Measurements from ENCODE around the gene ABCA2.
"Not testable (repeated sequence)": the region's sequence is repeated elsewhere in the genome, so short reads cannot be mapped to it uniquely, and the experiment has no call there.

ABCA2 gene

DNA sequence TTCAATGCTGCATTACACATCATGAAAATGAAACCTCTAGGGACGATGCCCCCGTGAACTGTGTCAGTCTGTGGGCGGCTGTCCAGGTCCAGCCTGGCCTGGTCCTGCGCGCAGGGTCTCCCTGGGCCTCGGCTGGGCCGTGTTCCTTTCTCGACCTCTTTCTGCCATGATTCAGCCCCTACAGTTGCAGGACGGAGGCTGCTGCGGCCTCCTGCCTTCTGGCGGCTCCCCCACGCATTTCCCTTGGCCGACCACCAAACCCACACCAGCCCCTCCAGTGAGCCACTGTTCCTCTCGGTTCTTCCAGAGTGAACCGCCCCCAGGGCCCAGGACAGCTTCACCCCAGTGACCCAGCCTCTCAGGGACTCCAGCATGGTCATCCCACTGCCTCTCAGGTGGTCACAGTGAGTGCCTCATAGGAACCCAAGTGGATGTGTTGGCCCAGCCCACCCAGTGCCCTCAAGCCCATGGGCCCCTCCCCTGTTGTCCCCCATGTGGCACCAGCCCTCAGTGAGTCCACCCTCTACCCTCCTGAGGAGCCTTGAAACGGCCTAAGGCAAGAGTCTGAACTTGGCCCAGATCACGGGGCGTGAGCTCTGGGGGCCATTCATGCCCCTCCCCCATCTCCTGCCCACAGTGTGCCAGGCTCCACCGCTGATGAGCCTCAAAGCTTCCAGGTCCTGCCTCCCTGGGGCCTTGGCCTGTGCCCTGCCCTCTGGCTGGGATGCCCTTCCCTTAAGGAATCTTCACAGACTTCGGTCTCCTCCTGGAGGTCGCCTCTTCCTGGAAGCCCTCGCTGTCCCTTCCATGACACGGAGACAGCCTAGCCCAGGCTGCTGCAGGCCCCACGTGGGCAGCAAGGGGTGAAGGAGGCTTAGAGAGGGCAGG is 21.7 kb downstream of the ABCA2 start:
- no peak overlapping the region for H3K4me3 ChIP-seq (ENCODE audit: low read depth, low read length)
- DNase-seq (ENCODE audit: low read depth), result no peak

DNA sequence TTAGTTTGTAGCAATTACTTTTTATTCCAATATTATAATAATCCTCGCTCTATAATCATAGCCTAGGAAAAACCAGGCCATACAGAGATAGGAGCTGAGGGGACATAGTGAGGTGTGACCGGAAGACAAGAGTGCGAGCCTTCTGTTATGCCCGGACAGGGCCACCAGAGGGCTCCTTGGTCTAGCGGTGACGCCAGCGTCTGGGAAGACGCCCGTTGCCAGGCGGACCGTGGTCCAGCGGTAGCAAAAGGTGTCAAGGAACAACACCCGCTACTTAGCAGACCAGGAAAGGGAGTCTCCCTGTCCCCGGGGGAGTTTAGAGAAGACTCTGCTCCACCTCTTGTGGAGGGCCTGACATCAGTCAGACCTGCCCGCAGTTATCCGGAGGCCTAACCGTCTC is 23.8 kb downstream of the ABCA2 start:
- H3K4me3 ChIP-seq (ENCODE audit: low read depth, low read length); DNase-seq (ENCODE audit: low read depth): not testable (repeated sequence)

DNA sequence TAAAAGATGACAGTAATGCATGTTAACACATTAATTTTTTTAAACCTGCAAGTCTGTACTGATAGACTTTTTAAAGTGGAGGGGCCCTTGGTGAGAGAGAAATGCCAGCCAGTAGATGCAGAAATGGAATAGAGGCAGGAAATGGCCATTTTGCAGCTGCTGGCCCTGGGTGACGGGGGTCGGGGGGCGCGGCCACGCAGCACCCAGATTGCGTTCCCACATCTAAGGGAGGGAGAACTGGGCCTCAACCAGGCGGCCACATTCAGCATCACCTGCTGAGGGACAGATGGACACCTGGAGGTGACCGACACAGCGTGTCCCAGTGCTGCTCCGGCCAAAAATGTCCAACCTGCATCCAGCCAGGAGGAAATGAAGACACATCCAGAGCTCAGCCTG is 25.4 kb downstream of the ABCA2 start:
- no peak for DNase-seq (ENCODE audit: low read depth)

GRCh38 chr9:137001857-137002645 is 26.0 kb downstream of the ABCA2 start:
- DNase-seq (ENCODE audit: low read depth), result no peak
- no peak overlapping the region for H3K4me3 ChIP-seq (ENCODE audit: low read depth, low read length)

More for the DNA sequence above, 25.4 kb downstream of the ABCA2 start:
- no peak overlapping the region for H3K4me3 ChIP-seq (ENCODE audit: low read depth, low read length)

DNA sequence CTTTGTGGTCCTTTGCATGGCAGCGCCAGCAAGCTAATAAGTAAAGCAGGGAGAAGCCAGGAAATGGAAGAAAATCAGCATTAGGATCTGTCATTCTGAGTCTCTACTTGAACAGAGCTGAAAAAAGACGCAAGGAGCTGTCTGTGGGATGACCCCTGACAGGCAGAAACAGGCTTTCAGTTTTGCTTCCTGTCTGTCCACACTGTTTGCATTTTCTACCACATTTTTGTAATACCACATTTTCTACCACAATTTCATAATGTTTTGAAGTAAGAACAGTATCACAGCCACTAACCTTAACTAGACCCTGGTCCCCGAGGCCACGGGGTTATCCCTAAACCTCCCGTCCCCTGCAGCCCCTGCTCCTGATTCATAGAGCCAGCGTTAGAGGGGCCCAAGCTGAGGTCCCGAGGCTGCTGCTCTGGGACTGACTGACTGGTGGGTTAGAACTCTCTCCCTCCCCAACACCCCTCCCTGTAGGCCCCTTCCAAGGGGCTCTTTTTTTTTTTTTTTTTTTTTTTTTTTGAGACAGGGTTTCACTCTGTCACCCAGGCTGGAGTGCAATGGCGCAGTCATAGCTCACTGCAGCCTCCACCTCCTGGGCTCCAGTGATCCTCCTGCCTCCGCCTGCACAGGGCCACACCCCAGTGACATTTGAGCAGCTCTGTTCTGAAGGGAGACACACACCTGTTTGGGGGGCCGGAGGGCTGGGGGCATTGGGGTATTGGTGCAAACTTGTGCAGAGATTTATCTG is 27.7 kb downstream of the ABCA2 start:
- no peak for DNase-seq (ENCODE audit: low read depth)
- H3K4me3 ChIP-seq (ENCODE audit: low read depth, low read length), result no peak overlapping the region

DNA sequence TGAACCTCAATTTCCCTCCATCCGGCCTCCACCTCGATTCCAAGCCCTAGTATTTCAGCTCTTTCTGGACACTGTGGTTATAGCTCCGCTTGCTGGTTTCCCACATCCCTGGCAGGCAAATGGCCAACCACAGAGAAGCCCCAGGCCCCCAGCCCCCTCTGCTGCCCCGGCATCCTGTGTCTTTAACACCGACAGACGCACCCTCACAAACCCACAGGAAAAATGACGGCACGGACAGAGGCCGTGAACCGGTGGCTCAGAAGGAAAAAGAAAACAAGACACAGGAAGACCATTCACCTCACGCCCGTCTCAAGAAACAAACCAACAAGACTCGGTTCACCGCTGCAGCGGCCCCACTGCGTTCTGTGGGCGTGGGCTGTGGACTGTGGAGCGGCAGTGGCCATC is 30.2 kb downstream of the ABCA2 start:
- no peak for DNase-seq (ENCODE audit: low read depth)
- no peak overlapping the region for H3K4me3 ChIP-seq (ENCODE audit: low read depth, low read length)

DNA sequence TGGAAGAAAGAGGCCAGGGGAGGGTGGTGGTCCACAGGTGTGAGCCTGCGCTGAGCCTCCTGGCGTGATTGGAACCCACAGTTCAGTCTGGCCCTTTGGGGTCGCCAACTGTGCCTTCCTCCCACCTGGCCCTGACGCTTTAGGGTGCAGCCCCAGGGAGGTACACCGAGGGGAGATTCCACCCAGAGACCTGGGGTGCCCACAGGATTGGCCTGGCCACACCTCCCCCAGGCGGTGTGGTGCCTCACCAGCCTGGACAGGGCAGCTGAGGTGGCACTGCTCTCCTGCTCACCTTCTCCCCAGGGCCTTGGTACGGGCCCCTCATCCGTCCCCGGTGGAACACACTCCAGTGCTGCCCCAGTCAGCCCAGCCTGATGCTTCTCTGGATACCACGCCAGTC is 30.7 kb downstream of the ABCA2 start:
- no peak for DNase-seq (ENCODE audit: low read depth)
- H3K4me3 ChIP-seq (ENCODE audit: low read depth, low read length), result no peak overlapping the region

DNA sequence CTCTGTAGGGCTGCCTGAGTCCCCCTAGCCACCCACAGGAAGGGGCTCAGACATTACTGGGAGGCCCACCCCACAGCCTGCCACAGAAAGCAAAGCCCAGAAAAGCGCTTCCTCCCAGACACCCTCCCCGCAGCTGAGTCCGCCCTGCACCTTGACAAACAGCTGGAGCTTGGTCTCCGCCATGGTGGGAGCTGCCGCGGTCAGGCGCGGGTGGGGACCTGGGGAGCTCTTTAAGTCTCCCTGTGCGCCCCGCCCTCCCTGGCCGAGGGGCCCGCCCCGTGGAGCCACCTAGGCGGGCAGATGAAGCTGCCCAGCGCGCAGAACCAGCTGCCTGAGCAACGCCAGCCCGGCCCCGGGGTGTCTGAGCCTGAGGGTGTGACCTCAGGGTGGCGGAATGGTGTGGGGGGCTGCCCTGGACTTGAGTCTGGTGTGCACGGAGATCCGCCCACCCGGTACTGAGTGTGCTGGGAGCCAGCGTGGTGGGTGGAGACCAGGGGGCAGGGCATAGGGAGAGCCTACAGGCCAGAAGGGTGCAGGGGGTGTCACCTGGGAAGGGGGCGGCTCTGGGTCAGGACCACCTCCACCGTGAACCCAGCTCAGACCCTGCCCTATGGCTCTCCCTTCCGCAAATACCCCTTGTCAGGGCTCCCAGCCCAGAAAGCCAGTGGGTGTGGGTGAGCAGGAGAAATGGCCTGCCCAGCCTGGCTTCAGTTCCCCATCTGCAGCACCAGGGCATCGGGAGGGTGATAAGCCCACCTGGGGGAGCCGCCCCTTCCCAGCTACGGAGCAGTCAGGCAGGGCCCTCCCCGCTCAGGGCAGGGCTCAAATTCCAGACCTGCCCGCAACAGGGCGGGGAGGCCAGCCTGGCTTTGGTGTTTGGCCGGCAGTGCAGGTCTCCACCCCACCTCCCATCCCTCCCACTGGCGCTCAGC is 31.4 kb downstream of the ABCA2 start, which contains the start of gene CLIC3:
Gene CLIC3, minus strand, starts transcription at position 208 of the 932 bp plus-strand sequence. Its CDS starts 25 bp downstream, at position 183.
- H3K4me3 ChIP-seq (ENCODE audit: low read depth, low read length), result no peak within 1 kb of the TSS
- no peak for DNase-seq (ENCODE audit: low read depth)

DNA sequence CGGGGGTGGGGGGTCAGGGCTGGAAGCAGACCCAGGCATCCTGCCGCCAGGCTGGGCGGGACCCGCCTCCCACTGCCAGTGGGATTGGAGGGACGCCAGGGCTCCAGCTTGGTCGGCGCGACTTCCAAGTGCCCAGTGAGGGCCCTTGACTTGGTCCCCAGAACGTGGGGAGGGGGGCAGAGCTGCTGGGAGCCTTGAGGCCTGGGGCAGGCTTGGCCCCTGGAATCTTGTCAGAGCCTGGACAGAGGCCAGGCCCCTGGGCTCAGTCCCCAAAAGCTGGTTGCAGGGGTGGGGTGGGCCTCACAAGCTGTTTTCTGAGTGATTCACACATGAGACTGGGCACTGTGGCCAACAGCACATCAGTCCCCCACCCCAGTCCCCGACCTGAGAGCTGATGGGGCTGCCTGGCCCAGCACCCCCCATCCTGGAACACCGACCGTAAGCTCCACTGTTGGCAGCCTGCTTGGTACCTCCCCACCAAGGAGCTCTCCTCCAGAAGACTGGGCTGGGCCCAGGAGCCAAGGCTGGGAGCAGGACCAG is 32.2 kb downstream of the ABCA2 start:
- DNase-seq (ENCODE audit: low read depth), result no peak
- no peak overlapping the region for H3K4me3 ChIP-seq (ENCODE audit: low read depth, low read length)

GRCh38 chr9:136995362-136995761 is 32.7 kb downstream of the ABCA2 start:
- no peak for DNase-seq (ENCODE audit: low read depth)
- no peak overlapping the region for H3K4me3 ChIP-seq (ENCODE audit: low read depth, low read length)

GRCh38 chr9:136994888-136995230 is 33.2 kb downstream of the ABCA2 start:
- no peak for DNase-seq (ENCODE audit: low read depth)
- H3K4me3 ChIP-seq (ENCODE audit: low read depth, low read length), result no peak overlapping the region

GRCh38 chr9:136994180-136994887 is 33.7 kb downstream of the ABCA2 start:
- DNase-seq (ENCODE audit: low read depth), result no peak
- no peak overlapping the region for H3K4me3 ChIP-seq (ENCODE audit: low read depth, low read length)

- H3K4me3 ChIP-seq (ENCODE audit: low read depth, low read length), result peak overlapping the region; percentile 75
- no peak for DNase-seq (ENCODE audit: low read depth)
Measured at GRCh38 chr9:136992819-136993369, 35.1 kb downstream of the ABCA2 start.

DNA sequence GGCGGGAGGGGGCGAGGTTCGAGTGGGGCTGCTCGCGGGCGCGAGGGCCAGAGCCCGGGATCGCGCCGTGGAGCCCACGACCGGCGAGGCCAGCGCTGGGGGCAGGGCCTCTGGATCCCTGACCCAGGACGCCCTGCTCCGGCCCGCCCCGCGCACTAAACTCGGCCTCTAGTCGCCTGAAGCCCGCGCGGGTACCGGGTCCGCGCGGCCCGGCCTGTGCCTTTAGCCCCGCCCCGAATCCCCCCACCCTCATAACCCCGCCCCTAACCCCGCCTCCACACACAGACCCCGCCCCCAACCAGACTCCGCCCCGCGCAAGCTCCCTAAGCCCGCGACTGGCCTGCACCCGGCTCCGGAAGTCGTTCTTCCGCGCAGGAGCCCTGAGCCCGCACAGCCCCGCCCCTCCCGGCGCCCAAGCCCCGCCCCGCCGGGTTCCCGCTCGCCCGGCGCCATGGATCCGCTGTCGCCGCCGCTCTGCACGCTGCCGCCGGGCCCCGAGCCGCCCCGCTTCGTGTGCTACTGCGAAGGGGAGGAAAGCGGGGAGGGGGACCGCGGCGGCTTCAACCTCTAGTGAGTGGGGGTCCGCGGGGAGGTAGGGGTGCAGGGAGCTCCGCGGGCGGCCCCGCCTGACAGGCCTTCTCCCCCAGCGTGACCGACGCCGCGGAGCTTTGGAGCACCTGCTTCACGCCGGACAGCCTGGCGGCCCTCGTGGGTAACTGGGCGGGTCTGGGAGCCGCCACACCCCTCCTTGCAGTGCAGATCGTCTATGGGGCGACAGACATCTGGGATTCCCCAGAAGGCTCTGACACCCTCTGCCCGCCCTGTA is 35.8 kb downstream of the ABCA2 start, which contains the start of gene PAXX:
Gene PAXX, plus strand, starts transcription at position 430 of the 826 bp plus-strand sequence. Its CDS starts 22 bp downstream, at position 452.
- peak; percentile 51 for DNase-seq (ENCODE audit: low read depth)

GRCh38 chr9:136990242-136990911 is 37.7 kb downstream of the ABCA2 start:
- no peak for DNase-seq (ENCODE audit: low read depth)
- no peak overlapping the region for H3K4me3 ChIP-seq (ENCODE audit: low read depth, low read length)

More for the DNA sequence above, 35.8 kb downstream of the ABCA2 start, which contains the start of gene PAXX:
- H3K4me3 ChIP-seq (ENCODE audit: low read depth, low read length), result peak within 1 kb of the TSS; percentile 75

DNA sequence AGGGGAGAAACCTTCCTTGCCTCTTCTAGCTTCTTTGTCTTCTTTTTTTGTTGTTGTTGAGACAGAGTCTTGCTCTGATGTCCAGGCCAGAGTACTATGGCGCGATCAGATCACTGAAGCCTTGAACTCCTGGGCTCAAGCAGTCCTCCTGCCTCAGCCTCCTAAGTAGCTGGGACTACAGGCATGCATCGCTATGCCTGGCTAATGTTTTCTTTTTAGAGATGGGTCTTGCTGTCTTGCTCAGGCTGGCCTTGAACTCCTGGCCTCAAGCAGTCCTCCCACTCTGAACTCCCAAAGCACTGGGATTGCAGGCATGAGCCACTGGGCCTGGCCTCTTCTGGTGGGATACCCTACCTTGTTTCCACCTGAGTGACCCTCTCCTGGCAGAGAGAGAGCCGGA is 39.2 kb downstream of the ABCA2 start:
- no peak for DNase-seq (ENCODE audit: low read depth)
- no peak overlapping the region for H3K4me3 ChIP-seq (ENCODE audit: low read depth, low read length)

Data from skeletal muscle cell (primary cell).